ENCODE measurements around the gene CREB3L4.

DNA sequence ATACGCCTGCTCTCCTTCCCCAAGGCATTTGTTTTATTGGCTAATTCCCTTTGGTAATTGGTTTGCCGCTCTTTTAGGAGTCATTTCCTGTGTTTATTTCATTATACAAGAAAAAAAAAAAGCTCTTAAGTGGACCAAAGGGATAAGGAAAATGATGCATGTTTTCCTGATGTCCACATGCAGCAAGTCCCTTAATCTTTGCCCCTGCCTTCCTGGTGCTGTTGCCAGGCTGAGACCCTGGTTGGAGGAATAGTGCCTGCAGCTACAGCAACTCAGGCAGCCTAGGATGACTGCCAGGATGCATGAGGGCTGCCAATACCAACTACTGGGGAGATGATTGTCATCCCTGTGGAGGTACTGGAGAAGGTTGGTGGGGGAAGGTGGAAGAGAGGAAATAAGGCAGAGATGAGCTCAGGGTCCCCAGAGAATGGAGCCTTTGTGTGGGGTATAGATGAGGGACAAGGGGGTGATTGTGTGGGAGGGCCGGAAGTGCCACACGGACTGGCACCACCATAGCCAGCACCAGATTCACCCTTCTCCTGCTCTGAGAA is 38.8 kb upstream of the CREB3L4 start:
- TF ChIP-seq CTCF (optimal IDR thresholded peaks at IDR 0.05 in 1 of 3, IDR thresholded peaks at IDR 0.05 in 1 of 3, conservative IDR thresholded peaks at IDR 0.05 in 1 of 3; ENCODE audit: extremely low read depth in 1 of 3, insufficient read depth in 2 of 3, low read length in 3 of 3) (no peak), EZH2 (IDR thresholded peaks at IDR 0.05; ENCODE audit: low read length) (no peak)
